DOHH2 (cell line): Measurements from ENCODE around the gene DHRS2.

Source experiments
- EZH2phosphoT487 ChIP-seq: fragments of 200-600 bp; sonication (generic); IDR thresholded peaks from 2 replicates; pipeline ENCODE4 v1.6.1; 2017; ENCODE audit warnings: borderline replicate concordance, mild to moderate bottlenecking, antibody characterized with exemption, low read length, moderate library complexity, mixed read lengths
- TF ChIP-seq, protein P1 (sequence below): fragments of 200-600 bp; sonication (generic); IDR thresholded peaks from one replicate; pipeline ENCODE4 v1.5.1; 2014; ENCODE audit warnings: antibody characterized with exemption, mild to moderate bottlenecking, low read depth, low read length; ENCODE audit not compliant: poor library complexity, severe bottlenecking

GRCh38 chr14:23621204-23621931 is 14.8 kb upstream of the DHRS2 start:
- TF ChIP-seq, protein P1, sequence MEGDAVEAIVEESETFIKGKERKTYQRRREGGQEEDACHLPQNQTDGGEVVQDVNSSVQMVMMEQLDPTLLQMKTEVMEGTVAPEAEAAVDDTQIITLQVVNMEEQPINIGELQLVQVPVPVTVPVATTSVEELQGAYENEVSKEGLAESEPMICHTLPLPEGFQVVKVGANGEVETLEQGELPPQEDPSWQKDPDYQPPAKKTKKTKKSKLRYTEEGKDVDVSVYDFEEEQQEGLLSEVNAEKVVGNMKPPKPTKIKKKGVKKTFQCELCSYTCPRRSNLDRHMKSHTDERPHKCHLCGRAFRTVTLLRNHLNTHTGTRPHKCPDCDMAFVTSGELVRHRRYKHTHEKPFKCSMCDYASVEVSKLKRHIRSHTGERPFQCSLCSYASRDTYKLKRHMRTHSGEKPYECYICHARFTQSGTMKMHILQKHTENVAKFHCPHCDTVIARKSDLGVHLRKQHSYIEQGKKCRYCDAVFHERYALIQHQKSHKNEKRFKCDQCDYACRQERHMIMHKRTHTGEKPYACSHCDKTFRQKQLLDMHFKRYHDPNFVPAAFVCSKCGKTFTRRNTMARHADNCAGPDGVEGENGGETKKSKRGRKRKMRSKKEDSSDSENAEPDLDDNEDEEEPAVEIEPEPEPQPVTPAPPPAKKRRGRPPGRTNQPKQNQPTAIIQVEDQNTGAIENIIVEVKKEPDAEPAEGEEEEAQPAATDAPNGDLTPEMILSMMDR, result no peak
- no peak for TF ChIP-seq EZH2phosphoT487
